ACHN (cell line): ENCODE results near the gene THRA.

ENCODE experiments used
- DNase-seq: peaks from one replicate; pipeline ENCODE4 v3.0.0-alpha.2; 2015
- in situ Hi-C: cut with HindIII; loops from 2 replicates; pipeline ENCODE4 v1.10.0; 2017; ENCODE audit warnings: low sequenced_read_pairs, low pct_ligation_motif_present, low pct_unique_long_range_greater_than_20kb

Gene THRA, protein sequence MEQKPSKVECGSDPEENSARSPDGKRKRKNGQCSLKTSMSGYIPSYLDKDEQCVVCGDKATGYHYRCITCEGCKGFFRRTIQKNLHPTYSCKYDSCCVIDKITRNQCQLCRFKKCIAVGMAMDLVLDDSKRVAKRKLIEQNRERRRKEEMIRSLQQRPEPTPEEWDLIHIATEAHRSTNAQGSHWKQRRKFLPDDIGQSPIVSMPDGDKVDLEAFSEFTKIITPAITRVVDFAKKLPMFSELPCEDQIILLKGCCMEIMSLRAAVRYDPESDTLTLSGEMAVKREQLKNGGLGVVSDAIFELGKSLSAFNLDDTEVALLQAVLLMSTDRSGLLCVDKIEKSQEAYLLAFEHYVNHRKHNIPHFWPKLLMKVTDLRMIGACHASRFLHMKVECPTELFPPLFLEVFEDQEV

GRCh38 chr17:40062329-40063186, at the start of gene THRA:
Gene THRA, plus strand, starts transcription at chr17:40062965. Its CDS starts 11,524 bp downstream, at chr17:40074489.
- in situ Hi-C loops = no loop called here
- DNase-seq = peak; percentile 71

- DNase-seq = no peak
- in situ Hi-C loops = no loop called here
Measured at GRCh38 chr17:40014375-40014980, 48.3 kb upstream of the THRA start.

DNA sequence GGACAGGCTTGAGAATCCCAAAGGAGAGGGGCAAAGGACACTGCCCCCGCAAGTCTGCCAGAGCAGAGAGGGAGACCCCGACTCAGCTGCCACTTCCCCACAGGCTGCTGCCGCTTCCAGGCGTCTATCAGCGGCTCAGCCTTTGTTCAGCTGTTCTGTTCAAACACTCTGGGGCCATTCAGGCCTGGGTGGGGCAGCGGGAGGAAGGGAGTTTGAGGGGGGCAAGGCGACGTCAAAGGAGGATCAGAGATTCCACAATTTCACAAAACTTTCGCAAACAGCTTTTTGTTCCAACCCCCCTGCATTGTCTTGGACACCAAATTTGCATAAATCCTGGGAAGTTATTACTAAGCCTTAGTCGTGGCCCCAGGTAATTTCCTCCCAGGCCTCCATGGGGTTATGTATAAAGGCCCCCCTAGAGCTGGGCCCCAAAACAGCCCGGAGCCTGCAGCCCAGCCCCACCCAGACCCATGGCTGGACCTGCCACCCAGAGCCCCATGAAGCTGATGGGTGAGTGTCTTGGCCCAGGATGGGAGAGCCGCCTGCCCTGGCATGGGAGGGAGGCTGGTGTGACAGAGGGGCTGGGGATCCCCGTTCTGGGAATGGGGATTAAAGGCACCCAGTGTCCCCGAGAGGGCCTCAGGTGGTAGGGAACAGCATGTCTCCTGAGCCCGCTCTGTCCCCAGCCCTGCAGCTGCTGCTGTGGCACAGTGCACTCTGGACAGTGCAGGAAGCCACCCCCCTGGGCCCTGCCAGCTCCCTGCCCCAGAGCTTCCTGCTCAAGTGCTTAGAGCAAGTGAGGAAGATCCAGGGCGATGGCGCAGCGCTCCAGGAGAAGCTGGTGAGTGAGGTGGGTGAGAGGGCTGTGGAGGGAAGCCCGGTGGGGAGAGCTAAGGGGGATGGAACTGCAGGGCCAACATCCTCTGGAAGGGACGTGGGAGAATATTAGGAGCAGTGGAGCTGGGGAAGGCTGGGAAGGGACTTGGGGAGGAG, 47.5 kb upstream of the THRA start, which contains the start of gene CSF3:
CSF3 (plus strand) TSS at position 436 of the 993 bp plus-strand sequence; CDS start at position 471, 35 bp downstream.
- in situ Hi-C loops = no loop called here

GRCh38 chr17:40015998-40016985, 46.5 kb upstream of the THRA start:
- no peak for DNase-seq
- in situ Hi-C loops = no loop called here

More for the DNA sequence above, 47.5 kb upstream of the THRA start, which contains the start of gene CSF3:
- DNase-seq = no peak

DNA sequence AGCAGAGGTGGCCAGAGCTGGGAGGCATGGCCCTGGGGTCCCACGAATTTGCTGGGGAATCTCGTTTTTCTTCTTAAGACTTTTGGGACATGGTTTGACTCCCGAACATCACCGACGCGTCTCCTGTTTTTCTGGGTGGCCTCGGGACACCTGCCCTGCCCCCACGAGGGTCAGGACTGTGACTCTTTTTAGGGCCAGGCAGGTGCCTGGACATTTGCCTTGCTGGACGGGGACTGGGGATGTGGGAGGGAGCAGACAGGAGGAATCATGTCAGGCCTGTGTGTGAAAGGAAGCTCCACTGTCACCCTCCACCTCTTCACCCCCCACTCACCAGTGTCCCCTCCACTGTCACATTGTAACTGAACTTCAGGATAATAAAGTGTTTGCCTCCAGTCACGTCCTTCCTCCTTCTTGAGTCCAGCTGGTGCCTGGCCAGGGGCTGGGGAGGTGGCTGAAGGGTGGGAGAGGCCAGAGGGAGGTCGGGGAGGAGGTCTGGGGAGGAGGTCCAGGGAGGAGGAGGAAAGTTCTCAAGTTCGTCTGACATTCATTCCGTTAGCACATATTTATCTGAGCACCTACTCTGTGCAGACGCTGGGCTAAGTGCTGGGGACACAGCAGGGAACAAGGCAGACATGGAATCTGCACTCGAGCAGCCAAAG, 45.2 kb upstream of the THRA start:
- no peak for DNase-seq
- in situ Hi-C loops = no loop called here

DNA sequence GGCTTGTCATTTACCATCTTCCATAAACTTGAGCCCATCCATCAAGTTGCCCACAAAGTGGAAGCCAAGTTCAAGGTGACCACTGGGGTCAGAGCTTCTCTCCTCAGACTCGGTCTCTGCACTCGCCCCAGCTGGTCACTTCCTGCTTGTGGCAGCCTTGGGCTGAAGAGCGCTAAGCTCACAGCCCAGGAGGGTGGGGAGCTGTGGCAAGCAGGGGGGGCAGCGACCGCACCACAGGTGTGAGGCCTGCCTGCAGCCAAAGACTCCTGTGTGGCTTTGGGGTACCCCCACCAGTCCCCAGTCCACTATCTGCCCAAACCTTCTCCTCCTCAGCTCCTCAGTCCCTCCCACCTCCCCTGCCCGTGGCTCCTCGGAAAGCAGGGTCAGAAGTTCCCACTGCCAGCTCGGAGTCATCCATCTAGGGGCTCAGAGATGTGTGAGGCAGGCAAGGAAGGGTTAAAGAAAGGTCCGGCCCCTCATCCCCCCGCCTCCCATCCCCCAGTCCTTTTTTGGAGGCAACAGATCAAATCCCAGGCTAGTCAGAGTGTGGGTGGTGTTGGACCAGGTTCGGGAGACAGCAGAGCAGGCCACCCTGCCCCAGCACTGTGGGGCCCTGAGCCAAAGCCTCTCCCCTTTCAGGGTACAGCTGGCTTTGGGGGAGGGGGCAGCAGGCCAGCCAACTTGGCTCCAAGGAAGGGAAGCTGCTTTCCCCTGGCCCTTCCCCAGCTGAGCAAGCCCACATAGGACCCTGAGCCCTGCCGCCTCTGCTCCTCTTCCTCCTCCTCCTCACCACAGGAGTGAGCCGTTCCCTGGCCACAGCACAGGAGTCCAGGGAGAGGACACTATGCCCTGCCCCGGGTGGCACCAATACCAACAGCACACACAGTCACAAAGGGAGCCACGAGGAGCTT, 44.3 kb upstream of the THRA start:
- no peak for DNase-seq
- in situ Hi-C loops = no loop called here

DNA sequence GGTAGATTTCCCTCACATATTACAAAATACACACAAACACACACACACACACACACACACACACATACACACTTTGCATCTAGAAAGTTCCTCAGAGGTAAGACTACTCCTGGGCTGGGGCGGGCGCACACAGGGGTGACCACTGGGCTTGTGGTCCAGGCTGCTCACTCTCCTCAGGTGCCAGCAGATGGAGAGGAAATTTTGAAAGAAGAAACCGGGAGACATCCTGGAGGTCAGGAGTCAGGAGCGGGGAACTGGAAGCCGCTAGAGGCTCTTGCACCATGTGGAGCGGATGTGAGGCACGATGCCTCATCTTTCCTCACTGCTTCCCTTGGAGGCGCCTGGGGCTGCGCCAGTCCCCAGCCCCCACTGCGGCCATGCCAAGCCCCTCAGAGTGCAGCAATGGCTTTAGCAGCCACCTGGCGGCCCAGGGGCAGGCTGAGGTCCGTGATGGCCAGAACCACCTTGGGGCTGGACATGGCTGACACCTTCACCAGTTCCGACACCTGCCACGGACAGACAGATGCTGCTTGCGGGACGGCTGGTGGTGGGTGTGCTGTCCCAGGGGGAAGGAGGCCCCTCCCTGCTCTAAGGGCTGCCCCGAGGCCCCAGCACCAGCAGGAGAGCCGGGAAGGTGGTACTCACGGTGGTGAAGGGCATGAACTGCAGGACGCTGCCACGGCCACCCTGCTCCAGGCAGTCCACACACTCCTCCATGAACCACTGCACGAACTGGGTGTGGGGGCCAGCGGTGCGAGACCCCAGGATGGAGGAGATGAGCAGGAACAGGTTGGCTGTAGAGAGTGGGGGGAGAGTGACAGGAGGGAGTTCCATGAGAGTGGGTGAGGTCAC, 43.4 kb upstream of the THRA start:
- in situ Hi-C loops = no loop called here
- no peak for DNase-seq

DNA sequence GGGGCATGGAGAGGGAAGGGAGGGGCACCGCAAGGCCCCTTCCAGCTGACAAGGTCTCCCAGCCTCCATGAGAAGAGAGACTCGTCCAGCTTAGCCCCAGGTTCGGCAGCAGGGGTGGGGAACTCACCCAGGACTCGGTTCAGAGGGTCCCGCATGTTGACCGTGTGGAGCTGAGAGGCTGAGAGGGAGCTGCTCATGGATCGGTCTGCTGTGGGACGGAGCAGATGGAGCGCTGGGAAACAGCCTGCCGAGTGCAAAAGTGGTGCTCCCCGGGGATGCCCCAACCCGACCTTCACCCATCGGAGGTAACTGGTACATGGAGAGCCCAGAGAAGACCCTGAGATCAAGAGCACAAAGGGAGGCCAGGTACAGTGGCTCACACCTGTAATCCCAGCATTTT, 42.6 kb upstream of the THRA start:
- in situ Hi-C loops = no loop called here
- no peak for DNase-seq

- peak; percentile 34 for DNase-seq
- in situ Hi-C loops = no loop called here
Measured at GRCh38 chr17:40021451-40021971, 41.3 kb upstream of the THRA start.

DNA sequence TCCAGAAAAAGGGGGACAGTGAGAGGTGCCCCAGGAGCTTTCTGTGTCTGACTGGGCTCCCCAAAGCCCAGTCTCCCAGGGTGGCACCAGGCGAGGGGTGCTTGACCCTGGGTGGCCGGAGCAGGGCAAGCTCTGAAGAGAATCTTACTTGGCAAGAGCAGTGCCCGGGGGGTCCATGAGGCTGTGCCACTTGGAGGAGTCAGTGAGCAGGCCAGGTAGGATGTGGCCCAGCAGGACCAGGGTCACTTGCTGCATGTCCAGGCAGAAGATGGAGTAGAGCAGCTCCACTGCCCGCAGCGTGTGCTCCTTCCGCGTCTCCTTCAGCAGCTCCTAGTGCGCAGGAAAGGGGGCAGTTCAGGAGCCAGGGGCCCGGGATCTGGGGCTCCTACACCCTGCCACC, 40.3 kb upstream of the THRA start:
- DNase-seq = no peak
- in situ Hi-C loops = no loop called here

- in situ Hi-C loops = no loop called here
- no peak for DNase-seq
Measured at GRCh38 chr17:40022961-40023541, 39.7 kb upstream of the THRA start.

DNA sequence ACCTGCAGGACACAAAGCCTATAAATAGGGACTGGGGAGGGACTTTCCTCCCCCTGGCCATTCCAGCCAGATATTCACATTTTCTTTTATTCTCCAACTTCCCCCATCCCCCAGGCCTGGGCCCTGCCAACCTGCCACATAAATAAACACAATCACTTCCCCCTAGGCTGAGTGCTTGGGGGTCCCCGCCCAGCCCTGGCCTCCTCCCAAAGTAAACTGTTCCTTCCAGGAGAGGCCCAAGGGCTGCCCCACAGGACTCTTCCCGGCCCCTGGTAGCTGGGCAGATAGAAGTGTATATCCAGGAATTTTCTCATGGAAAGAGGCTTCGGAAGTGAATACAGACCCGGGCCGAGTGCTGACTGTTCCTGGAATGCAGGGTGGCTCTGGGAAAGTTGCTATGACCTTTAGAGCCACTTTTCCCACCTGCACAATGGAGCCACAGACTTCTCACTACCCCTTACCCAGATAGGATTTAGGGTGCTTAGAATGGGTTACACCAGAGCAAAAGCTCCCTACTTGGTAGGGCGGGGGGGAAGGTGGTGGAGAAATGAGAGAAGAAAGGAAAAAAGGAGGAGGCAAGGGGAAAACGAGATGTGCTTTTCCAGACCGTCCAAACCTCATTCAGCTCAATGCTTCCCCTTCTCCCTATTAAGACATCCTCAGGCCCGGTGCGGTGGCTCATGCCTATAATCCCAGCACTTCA, 39.0 kb upstream of the THRA start:
- in situ Hi-C loops = no loop called here
- no peak for DNase-seq

- DNase-seq = no peak
- in situ Hi-C loops = no loop called here
Measured at GRCh38 chr17:40024901-40025300, 37.9 kb upstream of the THRA start.

GRCh38 chr17:40025559-40025958, 37.2 kb upstream of the THRA start:
- DNase-seq = no peak
- in situ Hi-C loops = no loop called here
